Gastroesophageal sphincter (tissue), 3 donors: ENCODE data around the gene MS4A18.

ENCODE experiments used
- CTCF ChIP-seq, 4 experiments: fragments of 200-600 bp in 2 of 4; fragments of 450-650 bp in 2 of 4; sonication (generic) in 1 of 4; IDR thresholded peaks; one replicate each; pipeline ENCODE4 v1.5.1; 2017 to 2019; ENCODE audit warnings: antibody characterized with exemption in 4 of 4, mild to moderate bottlenecking in 2 of 4, moderate library complexity in 2 of 4
- EP300 ChIP-seq: sonication (generic); formaldehyde crosslinking; IDR thresholded peaks from one replicate; pipeline ENCODE4 v1.6.1; 2017; ENCODE audit warnings: antibody characterized with exemption, mild to moderate bottlenecking
- POLR2A ChIP-seq, 2 donors: fragments of 450-650 bp; IDR thresholded peaks; one replicate each; pipeline ENCODE4 v1.6.1; 2017; ENCODE audit warnings: antibody characterized with exemption in 2 of 2, mild to moderate bottlenecking in 2 of 2, moderate library complexity in 1 of 2
- POLR2AphosphoS5 ChIP-seq: sonication (generic); formaldehyde crosslinking; IDR thresholded peaks from one replicate; pipeline ENCODE4 v1.6.1; 2017; ENCODE audit warnings: antibody characterized with exemption

- TF ChIP-seq POLR2A (IDR thresholded peaks at IDR 0.05): no peak
- no peak for TF ChIP-seq CTCF (IDR thresholded peaks at IDR 0.05)
- TF ChIP-seq EP300: no peak
- TF ChIP-seq POLR2AphosphoS5: no peak
Measured at GRCh38 chr11:60768202-60768601, 43.7 kb downstream of the MS4A18 start.
